Osteocyte (in vitro differentiated cells): ENCODE measurements around the gene PDGFRB. TPM values are rescaled to one million over a fixed set of nuclear protein-coding genes. Genes with fewer than 3 reads are reported as not detected.

Source experiments
- DNase-seq: peaks from one replicate; pipeline ENCODE4 v3.0.0; 2021; ENCODE audit warnings: mixed read lengths; ENCODE audit not compliant: unreplicated experiment; ENCODE audit errors: extremely low spot score
- H3K27ac Mint-ChIP-seq: one replicate; pipeline ENCODE4 v1.8.0; 2021; ENCODE audit warnings: mild to moderate bottlenecking, mixed read lengths; ENCODE audit not compliant: unreplicated experiment
- H3K27me3 Mint-ChIP-seq: one replicate; pipeline ENCODE4 v1.8.0; 2021; ENCODE audit warnings: mixed read lengths; ENCODE audit not compliant: unreplicated experiment
- H3K36me3 Mint-ChIP-seq: one replicate; pipeline ENCODE4 v1.8.0; 2021; ENCODE audit warnings: mixed read lengths; ENCODE audit not compliant: unreplicated experiment
- H3K4me1 Mint-ChIP-seq: one replicate; pipeline ENCODE4 v1.8.0; 2021; ENCODE audit warnings: mixed read lengths; ENCODE audit not compliant: unreplicated experiment
- H3K4me3 Mint-ChIP-seq: one replicate; pipeline ENCODE4 v1.8.0; 2021; ENCODE audit warnings: mild to moderate bottlenecking, moderate library complexity, mixed read lengths; ENCODE audit not compliant: unreplicated experiment
- H3K9me3 Mint-ChIP-seq: one replicate; pipeline ENCODE4 v1.8.0; 2021; ENCODE audit warnings: mixed read lengths; ENCODE audit not compliant: unreplicated experiment
- CTCF ChIP-seq: fragments of 200-600 bp; sonication (generic); IDR thresholded peaks from 2 replicates; pipeline ENCODE4 v1.5.0; 2021; ENCODE audit warnings: antibody characterized with exemption, mild to moderate bottlenecking, moderate library complexity
- total RNA-seq: library from RNA; stranded (reverse); gene quantifications from 2 replicates; pipeline ENCODE4 v1.2.1, GENCODE V29; 2021

The PDGFRB gene
- total RNA-seq, 1 donor from 2014 or later: 1,093 TPM

- peaks cover 85% of the 10 kb centered on the region for H3K4me1 Mint-ChIP-seq
- no peaks in the 10 kb centered on the region for H3K9me3 Mint-ChIP-seq
- H3K27me3 Mint-ChIP-seq: no peaks in the 10 kb centered on the region
- no peak overlapping the region for H3K4me3 Mint-ChIP-seq
- peak overlapping the region; percentile 72 for H3K27ac Mint-ChIP-seq
- no peak for DNase-seq
- TF ChIP-seq CTCF: no peak
- H3K36me3 Mint-ChIP-seq: peaks cover 63% of the 10 kb centered on the region
Measured at GRCh38 chr5:150133581-150134197, 22.0 kb downstream of the PDGFRB start.

GRCh38 chr5:150132740-150133139 is 22.9 kb downstream of the PDGFRB start:
- Mint-ChIP-seq H3K9me3 (no peaks in the 10 kb centered on the region), H3K27me3 (no peaks in the 10 kb centered on the region), H3K36me3 (peaks cover 73% of the 10 kb centered on the region), H3K4me1 (peaks cover 79% of the 10 kb centered on the region), H3K4me3 (no peak overlapping the region), H3K27ac (peak overlapping the region; percentile 72)
- no peak for DNase-seq
- no peak for TF ChIP-seq CTCF

- no peak for TF ChIP-seq CTCF
- Mint-ChIP-seq H3K4me3 (no peak overlapping the region), H3K9me3 (no peaks in the 10 kb centered on the region), H3K36me3 (peaks cover 75% of the 10 kb centered on the region), H3K27me3 (no peaks in the 10 kb centered on the region), H3K27ac (peak overlapping the region; percentile 44), H3K4me1 (peaks cover 73% of the 10 kb centered on the region)
- no peak for DNase-seq
Measured at GRCh38 chr5:150131978-150132694, 23.5 kb downstream of the PDGFRB start.

GRCh38 chr5:150131461-150131860 is 24.2 kb downstream of the PDGFRB start:
- H3K4me1 Mint-ChIP-seq: peaks cover 66% of the 10 kb centered on the region
- H3K9me3 Mint-ChIP-seq: no peaks in the 10 kb centered on the region
- no peak for DNase-seq
- peak overlapping the region; percentile 74 for H3K27ac Mint-ChIP-seq
- H3K36me3 Mint-ChIP-seq: peaks cover 79% of the 10 kb centered on the region
- no peaks in the 10 kb centered on the region for H3K27me3 Mint-ChIP-seq
- no peak overlapping the region for H3K4me3 Mint-ChIP-seq
- TF ChIP-seq CTCF: no peak

- no peak for TF ChIP-seq CTCF
- H3K9me3 Mint-ChIP-seq: no peaks in the 10 kb centered on the region
- H3K4me3 Mint-ChIP-seq: no peak overlapping the region
- no peak for DNase-seq
- H3K4me1 Mint-ChIP-seq: peaks cover 58% of the 10 kb centered on the region
- H3K36me3 Mint-ChIP-seq: peaks cover 83% of the 10 kb centered on the region
- H3K27ac Mint-ChIP-seq: peak overlapping the region; percentile 74
- no peaks in the 10 kb centered on the region for H3K27me3 Mint-ChIP-seq
Measured at GRCh38 chr5:150130493-150130922, 25.1 kb downstream of the PDGFRB start.
